Lower leg skin (tissue), 3 donors: Measurements from ENCODE around the gene VAT1L.

Experiments used
- POLR2A ChIP-seq, 2 donors: fragments of 450-650 bp; IDR thresholded peaks; one replicate each; pipeline ENCODE4 v1.6.1; 2016 to 2017; ENCODE audit warnings: antibody characterized with exemption in 2 of 2, mild to moderate bottlenecking in 1 of 2, moderate library complexity in 1 of 2
- TF ChIP-seq, protein P1 (sequence below), 3 donors: fragments of 450-650 bp; IDR thresholded peaks; one replicate each; pipeline ENCODE4 v1.5.1; 2016; ENCODE audit warnings: antibody characterized with exemption in 3 of 3, mild to moderate bottlenecking in 3 of 3, moderate library complexity in 2 of 3

DNA sequence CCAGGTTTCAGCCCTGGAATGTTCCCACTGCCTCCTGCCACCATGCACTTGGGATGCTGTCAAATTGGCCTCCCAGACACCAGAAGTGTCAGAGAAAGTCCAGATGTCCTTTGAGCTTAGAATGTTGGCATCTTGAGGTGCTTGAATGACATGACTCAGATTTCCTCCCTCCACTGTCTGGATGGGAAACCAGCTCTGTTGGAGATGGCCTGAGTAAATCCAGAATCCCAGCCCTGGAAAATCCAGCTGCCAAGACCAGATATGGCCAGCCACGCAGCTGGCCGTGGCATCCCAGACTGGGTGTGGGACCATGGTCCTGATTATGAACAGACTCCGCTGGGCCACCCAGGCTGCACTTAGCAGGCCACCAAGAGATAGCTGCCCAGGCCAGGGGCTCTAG lies 177.0 kb downstream of the VAT1L start:
- TF ChIP-seq, protein P1, sequence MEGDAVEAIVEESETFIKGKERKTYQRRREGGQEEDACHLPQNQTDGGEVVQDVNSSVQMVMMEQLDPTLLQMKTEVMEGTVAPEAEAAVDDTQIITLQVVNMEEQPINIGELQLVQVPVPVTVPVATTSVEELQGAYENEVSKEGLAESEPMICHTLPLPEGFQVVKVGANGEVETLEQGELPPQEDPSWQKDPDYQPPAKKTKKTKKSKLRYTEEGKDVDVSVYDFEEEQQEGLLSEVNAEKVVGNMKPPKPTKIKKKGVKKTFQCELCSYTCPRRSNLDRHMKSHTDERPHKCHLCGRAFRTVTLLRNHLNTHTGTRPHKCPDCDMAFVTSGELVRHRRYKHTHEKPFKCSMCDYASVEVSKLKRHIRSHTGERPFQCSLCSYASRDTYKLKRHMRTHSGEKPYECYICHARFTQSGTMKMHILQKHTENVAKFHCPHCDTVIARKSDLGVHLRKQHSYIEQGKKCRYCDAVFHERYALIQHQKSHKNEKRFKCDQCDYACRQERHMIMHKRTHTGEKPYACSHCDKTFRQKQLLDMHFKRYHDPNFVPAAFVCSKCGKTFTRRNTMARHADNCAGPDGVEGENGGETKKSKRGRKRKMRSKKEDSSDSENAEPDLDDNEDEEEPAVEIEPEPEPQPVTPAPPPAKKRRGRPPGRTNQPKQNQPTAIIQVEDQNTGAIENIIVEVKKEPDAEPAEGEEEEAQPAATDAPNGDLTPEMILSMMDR (IDR thresholded peaks at IDR 0.05), result no peak
- no peak for TF ChIP-seq POLR2A (IDR thresholded peaks at IDR 0.05)
